ENCODE data around the gene NRTN.

GRCh38 chr19:5829567-5830310, 24.9 kb downstream of the NRTN start:
- TF ChIP-seq CTCF (conservative IDR thresholded peaks at IDR 0.05; ENCODE audit: low read length) (no peak), EZH2phosphoT487 (IDR thresholded peaks at IDR 0.05; ENCODE audit: borderline replicate concordance, low read depth, low read length) (no peak)
